ENCODE measurements around the gene TRIAP1.
"Not testable (repeated sequence)": the region's sequence is repeated elsewhere in the genome, so short reads cannot be mapped to it uniquely, and the experiment has no call there.

DNA sequence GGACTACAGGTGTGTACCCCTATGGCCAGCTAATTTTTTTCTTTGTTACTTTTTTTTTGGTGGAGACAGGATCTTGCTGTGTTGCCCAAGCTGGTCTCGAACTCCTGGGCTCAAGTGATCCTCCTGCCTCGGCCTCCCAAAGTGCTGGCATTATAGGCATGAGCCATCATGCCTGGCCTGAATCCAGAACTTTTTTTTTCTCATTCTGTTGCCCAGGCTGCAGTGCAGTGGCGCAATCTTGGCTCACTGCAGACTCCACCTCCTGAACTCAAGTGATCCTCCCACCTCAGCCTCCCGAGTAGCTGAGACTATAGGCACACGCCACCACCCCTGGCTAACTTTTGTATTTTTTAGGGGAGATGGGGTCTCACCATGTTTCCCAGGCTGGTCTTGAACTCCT lies 6.3 kb upstream of the TRIAP1 start:
- TF ChIP-seq, protein P1, sequence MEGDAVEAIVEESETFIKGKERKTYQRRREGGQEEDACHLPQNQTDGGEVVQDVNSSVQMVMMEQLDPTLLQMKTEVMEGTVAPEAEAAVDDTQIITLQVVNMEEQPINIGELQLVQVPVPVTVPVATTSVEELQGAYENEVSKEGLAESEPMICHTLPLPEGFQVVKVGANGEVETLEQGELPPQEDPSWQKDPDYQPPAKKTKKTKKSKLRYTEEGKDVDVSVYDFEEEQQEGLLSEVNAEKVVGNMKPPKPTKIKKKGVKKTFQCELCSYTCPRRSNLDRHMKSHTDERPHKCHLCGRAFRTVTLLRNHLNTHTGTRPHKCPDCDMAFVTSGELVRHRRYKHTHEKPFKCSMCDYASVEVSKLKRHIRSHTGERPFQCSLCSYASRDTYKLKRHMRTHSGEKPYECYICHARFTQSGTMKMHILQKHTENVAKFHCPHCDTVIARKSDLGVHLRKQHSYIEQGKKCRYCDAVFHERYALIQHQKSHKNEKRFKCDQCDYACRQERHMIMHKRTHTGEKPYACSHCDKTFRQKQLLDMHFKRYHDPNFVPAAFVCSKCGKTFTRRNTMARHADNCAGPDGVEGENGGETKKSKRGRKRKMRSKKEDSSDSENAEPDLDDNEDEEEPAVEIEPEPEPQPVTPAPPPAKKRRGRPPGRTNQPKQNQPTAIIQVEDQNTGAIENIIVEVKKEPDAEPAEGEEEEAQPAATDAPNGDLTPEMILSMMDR (IDR thresholded peaks at IDR 0.05): not testable (repeated sequence)
- not testable (repeated sequence) for TF ChIP-seq POLR2A, EP300, POLR2AphosphoS5 (IDR thresholded peaks at IDR 0.05)
